Measurements from ENCODE around the gene PSMG3.

PSMG3 gene

DNA sequence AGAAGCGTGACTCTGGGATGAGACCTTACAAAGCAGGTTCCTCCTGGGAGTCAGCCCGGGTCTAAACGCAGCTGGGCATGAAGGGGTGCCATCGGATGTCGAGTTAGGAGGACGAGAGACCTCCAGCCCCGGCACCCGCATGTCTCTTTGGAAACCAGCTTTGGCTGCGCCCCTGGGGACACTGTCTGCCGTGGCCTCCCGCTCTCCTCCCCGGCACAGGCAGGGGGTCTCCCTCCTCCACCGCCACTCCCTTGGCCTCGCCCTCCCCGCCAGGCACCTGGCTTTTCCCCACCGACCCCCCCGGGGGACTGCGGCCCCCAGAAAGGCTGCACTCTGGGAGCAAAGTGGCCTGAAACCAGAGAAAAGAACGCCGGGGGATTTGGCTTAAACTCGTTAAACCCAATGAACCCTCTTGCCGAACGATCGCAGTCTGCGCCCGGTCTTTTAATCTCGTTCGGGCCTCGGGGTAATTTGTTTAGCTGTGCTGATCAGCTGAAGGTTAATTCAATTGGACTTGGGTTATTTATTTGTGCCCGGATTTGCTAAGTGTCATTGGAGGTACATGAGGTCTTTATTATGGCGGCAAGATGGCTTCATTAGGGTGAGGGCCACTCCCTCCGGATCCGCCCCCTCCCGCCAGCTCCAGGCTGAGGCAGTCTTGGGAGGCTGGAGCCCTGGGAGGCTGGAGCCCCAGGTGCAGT lies 16.4 kb upstream of the PSMG3 start:
- Histone ChIP-seq H3K9me3 (ENCODE audit: control insufficient read depth, insufficient read depth, low read depth, low read length) (no peaks in the 10 kb centered on the region), H3K4me3 (ENCODE audit: low read depth, low read length) (no peak overlapping the region), H3K27ac (ENCODE audit: extremely low read depth, low read depth, low read length) (no peak overlapping the region), H3K4me1 (ENCODE audit: control insufficient read depth, insufficient read depth, low read length) (no peaks in the 10 kb centered on the region), H3K36me3 (ENCODE audit: control insufficient read depth in 2 of 2, insufficient read depth in 1 of 2, low read length in 2 of 2) (no peaks in the 10 kb centered on the region)
- ChIA-PET POLR2A (no interaction called here), CTCF (interaction anchor here (0.6 kb wide), 1 partner anchor 826 kb away, joined by 3 read pairs; no protein-coding TSS in a partner anchor)
- TF ChIP-seq ZNF248 (tag by site-specific recombination; IDR thresholded peaks at IDR 0.05) (no peak), ZNF792 (tag by site-specific recombination; IDR thresholded peaks at IDR 0.05) (no peak), ZNF37A (tag by site-specific recombination; IDR thresholded peaks at IDR 0.05) (no peak), ZNF24 (tag by site-specific recombination; IDR thresholded peaks at IDR 0.05) (no peak), ZNF514 (tag by site-specific recombination; IDR thresholded peaks at IDR 0.05) (no peak), MZF1 (tag by site-specific recombination; IDR thresholded peaks at IDR 0.05; ENCODE audit: borderline replicate concordance) (no peak), ZNF16 (tag by site-specific recombination; IDR thresholded peaks at IDR 0.05; ENCODE audit: low read depth) (no peak), ZNF670 (tag by site-specific recombination; IDR thresholded peaks at IDR 0.05; ENCODE audit: low read depth) (no peak)
- TF ChIP-seq, protein P1, sequence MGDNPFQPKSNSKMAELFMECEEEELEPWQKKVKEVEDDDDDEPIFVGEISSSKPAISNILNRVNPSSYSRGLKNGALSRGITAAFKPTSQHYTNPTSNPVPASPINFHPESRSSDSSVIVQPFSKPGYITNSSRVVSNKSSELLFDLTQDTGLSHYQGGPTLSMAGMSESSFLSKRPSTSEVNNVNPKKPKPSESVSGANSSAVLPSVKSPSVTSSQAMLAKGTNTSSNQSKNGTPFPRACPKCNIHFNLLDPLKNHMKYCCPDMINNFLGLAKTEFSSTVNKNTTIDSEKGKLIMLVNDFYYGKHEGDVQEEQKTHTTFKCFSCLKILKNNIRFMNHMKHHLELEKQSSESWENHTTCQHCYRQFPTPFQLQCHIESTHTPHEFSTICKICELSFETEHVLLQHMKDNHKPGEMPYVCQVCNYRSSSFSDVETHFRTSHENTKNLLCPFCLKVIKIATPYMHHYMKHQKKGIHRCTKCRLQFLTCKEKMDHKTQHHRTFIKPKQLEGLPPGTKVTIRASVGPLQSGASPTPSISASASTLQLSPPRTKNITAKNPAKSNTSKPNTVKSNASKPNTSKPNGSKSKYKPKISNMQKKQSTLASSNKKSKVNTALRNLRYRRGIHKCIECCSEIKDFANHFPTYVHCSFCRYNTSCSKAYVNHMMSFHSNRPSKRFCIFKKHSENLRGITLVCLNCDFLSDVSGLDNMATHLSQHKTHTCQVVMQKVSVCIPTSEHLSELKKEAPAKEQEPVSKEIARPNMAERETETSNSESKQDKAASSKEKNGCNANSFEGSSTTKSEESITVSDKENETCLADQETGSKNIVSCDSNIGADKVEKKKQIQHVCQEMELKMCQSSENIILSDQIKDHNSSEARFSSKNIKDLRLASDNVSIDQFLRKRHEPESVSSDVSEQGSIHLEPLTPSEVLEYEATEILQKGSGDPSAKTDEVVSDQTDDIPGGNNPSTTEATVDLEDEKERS (tag by site-specific recombination; IDR thresholded peaks at IDR 0.05): no peak

DNA sequence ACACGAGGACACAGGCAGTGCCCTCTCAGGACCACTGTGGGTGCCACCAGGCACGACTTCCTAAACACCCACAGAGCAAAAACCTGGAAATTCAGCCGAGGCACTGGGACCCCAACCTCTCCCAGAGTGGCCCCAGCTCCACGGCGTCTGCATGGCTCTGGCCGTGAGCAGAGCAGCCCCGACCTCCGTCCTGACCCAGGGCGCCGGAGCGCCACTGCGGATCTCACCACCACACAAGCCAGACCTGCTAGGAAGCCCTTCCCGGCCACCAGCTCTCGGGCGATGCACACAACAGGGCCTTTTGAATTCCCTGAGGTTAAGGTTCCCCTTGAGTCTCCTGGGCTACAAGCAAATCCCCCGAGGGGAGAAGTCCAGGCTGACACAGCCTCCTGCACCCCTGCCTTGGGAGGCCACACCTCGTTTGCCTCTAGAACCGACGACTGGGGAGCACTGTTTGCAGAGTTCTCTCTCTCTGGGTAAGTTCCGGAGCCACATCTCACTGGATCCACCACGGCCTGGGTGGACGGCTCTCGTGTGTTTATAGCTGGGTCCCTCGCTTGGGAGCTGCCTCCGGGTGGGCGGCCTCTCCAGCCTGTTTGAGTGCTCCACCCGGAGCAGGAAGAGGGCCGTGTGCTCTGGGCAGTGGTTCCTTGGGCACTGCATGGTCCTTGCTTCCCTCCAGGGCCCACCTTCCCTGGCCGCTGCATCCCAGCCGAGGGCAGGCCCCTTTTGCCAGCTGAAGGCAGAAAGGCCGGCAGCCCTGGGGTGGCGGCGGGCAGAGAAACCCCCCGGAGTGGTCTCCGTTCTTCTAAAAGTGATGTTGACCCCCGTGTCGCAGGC lies 15.5 kb upstream of the PSMG3 start:
- Histone ChIP-seq H3K27ac (ENCODE audit: extremely low read depth, low read depth, low read length) (no peak overlapping the region), H3K4me1 (ENCODE audit: control insufficient read depth, insufficient read depth, low read length) (no peaks in the 10 kb centered on the region), H3K9me3 (ENCODE audit: control insufficient read depth, insufficient read depth, low read depth, low read length) (no peaks in the 10 kb centered on the region), H3K4me3 (ENCODE audit: low read depth, low read length) (no peak overlapping the region), H3K36me3 (ENCODE audit: control insufficient read depth in 2 of 2, insufficient read depth in 1 of 2, low read length in 2 of 2) (no peaks in the 10 kb centered on the region)
- ChIA-PET POLR2A (no interaction called here), CTCF (no interaction called here)
- no peak for TF ChIP-seq MYNN (tag by site-specific recombination; IDR thresholded peaks at IDR 0.05; ENCODE audit: borderline replicate concordance)
- TF ChIP-seq TCF7L2 (IDR thresholded peaks at IDR 0.05; ENCODE audit: borderline replicate concordance, low read depth, low read length): no peak
- TF ChIP-seq ZNF10 (tag by site-specific recombination; IDR thresholded peaks at IDR 0.05): no peak
- TF ChIP-seq ZNF585B (tag by site-specific recombination; IDR thresholded peaks at IDR 0.05): no peak
- TF ChIP-seq, protein P2, sequence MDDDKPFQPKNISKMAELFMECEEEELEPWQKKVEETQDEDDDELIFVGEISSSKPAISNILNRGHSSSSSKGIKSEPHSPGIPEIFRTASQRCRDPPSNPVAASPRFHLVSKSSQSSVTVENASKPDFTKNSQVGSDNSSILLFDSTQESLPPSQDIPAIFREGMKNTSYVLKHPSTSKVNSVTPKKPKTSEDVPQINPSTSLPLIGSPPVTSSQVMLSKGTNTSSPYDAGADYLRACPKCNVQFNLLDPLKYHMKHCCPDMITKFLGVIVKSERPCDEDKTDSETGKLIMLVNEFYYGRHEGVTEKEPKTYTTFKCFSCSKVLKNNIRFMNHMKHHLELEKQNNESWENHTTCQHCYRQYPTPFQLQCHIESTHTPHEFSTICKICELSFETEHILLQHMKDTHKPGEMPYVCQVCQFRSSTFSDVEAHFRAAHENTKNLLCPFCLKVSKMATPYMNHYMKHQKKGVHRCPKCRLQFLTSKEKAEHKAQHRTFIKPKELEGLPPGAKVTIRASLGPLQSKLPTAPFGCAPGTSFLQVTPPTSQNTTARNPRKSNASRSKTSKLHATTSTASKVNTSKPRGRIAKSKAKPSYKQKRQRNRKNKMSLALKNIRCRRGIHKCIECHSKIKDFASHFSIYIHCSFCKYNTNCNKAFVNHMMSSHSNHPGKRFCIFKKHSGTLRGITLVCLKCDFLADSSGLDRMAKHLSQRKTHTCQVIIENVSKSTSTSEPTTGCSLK (tag by site-specific recombination; IDR thresholded peaks at IDR 0.05): no peak
- TF ChIP-seq ZNF350 (tag by site-specific recombination; IDR thresholded peaks at IDR 0.05): no peak
- TF ChIP-seq GLIS1 (tag by site-specific recombination; IDR thresholded peaks at IDR 0.05): no peak
- TF ChIP-seq, protein P3, sequence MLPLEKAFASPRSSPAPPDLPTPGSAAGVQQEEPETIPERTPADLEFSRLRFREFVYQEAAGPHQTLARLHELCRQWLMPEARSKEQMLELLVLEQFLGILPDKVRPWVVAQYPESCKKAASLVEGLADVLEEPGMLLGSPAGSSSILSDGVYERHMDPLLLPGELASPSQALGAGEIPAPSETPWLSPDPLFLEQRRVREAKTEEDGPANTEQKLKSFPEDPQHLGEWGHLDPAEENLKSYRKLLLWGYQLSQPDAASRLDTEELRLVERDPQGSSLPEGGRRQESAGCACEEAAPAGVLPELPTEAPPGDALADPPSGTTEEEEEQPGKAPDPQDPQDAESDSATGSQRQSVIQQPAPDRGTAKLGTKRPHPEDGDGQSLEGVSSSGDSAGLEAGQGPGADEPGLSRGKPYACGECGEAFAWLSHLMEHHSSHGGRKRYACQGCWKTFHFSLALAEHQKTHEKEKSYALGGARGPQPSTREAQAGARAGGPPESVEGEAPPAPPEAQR (tag by site-specific recombination; IDR thresholded peaks at IDR 0.05): no peak
- TF ChIP-seq KLF8 (tag by site-specific recombination; IDR thresholded peaks at IDR 0.05): no peak
- TF ChIP-seq ZNF600 (tag by site-specific recombination; IDR thresholded peaks at IDR 0.05): no peak
- TF ChIP-seq, protein P4, sequence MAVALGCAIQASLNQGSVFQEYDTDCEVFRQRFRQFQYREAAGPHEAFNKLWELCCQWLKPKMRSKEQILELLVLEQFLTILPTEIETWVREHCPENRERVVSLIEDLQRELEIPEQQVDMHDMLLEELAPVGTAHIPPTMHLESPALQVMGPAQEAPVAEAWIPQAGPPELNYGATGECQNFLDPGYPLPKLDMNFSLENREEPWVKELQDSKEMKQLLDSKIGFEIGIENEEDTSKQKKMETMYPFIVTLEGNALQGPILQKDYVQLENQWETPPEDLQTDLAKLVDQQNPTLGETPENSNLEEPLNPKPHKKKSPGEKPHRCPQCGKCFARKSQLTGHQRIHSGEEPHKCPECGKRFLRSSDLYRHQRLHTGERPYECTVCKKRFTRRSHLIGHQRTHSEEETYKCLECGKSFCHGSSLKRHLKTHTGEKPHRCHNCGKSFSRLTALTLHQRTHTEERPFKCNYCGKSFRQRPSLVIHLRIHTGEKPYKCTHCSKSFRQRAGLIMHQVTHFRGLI (tag by site-specific recombination; IDR thresholded peaks at IDR 0.05): no peak
- TF ChIP-seq ZNF830 (tag by site-specific recombination; IDR thresholded peaks at IDR 0.05; ENCODE audit: low read depth): no peak
- TF ChIP-seq, protein P5, sequence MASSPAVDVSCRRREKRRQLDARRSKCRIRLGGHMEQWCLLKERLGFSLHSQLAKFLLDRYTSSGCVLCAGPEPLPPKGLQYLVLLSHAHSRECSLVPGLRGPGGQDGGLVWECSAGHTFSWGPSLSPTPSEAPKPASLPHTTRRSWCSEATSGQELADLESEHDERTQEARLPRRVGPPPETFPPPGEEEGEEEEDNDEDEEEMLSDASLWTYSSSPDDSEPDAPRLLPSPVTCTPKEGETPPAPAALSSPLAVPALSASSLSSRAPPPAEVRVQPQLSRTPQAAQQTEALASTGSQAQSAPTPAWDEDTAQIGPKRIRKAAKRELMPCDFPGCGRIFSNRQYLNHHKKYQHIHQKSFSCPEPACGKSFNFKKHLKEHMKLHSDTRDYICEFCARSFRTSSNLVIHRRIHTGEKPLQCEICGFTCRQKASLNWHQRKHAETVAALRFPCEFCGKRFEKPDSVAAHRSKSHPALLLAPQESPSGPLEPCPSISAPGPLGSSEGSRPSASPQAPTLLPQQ (tag by site-specific recombination; IDR thresholded peaks at IDR 0.05): no peak
- TF ChIP-seq ZNF501 (tag by site-specific recombination; IDR thresholded peaks at IDR 0.05): no peak
- TF ChIP-seq ZNF571 (tag by site-specific recombination; IDR thresholded peaks at IDR 0.05): no peak

Data from HEK293 (cell line).